GM19452 (cell line): ENCODE measurements around the gene NAV2.

Source experiments
- ATAC-seq: cut with Tn5 transposase; IDR thresholded peaks from one replicate; pipeline ENCODE4 v1.9.1; 2021; ENCODE audit not compliant: unreplicated experiment

Gene NAV2

DNA sequence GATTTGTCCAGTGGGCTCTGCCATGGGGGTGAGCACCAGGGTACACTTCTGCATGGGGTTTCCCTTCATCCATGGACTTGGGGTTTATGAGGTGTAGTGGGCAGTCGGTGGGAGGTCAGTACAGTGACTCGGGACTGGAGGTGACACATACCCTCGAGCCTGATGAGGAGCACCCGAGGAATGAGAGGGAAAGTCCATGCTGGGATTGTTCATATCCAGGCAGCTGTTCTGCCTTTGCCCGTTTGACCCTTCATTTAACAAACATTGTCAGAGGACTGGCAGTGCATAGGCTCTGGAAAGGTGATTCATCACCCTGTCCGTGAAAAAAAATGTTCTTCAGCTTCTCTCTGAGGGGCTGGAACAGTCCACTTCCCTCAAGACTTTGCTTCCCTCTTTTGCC is 2.7 kb downstream of the NAV2 start:
- ATAC-seq: no peak

GRCh38 chr11:19718051-19718450 is 5.4 kb downstream of the NAV2 start:
- ATAC-seq: no peak

- ATAC-seq: no peak
Observed at GRCh38 chr11:19718951-19719350, 6.3 kb downstream of the NAV2 start.

- no peak for ATAC-seq
Observed at GRCh38 chr11:19719960-19720359, 7.3 kb downstream of the NAV2 start.

- no peak for ATAC-seq
Observed at GRCh38 chr11:19721176-19721575, 8.5 kb downstream of the NAV2 start.

- ATAC-seq: no peak
Observed at GRCh38 chr11:19722702-19723101, 10.1 kb downstream of the NAV2 start.

- ATAC-seq: no peak
Observed at GRCh38 chr11:19723572-19724342, 11.1 kb downstream of the NAV2 start.

DNA sequence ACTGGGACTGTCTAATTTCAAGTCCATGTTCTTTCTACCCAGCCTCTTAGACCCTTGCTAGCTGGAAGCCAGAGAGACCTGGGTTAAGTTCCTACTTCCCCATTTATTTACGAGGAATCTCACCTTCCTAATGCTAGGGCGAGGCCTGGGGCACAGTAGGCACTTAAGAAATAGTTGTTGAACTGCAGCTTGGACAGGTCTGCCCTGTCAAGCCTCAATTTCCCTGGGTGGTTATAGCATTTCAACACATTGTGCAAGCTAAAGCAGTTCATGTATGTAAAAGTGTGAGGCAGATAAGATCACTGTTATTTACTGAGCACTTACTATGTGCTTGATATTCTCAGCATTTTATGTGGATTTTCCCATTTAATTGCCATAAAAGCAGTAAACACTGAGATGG is 12.1 kb downstream of the NAV2 start:
- ATAC-seq: no peak

DNA sequence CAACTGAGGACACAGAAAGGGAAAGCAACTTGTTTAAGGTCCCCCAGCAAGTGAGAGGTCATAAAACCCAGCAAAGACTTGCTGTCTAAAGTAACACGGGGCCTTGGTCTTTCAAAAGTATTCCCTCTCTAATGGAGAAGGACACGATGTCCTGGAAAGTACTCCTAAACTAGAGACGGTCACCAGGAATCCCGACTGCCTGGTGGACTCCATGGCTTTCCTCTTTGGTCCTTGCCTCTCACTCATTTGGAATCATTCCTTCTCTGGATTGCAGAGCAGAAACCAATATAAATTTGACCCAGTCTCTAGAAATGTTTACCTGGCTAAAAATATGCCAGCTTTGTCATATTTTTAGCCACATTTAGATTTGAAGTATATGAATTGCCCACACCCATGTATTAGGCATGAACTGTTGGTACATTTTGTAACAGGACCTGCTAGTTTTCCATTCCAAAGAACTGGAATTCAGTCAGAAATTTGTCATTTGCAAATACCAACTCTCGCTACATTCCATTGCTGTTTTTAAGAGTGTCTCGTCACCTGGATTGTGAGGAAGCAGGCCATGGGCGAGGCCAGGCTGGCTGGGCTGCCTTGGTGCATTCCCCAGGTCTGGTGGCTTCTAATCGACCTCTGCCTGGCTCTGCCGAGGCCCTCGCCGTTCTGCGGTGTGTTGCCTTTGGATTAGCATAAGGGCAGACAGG is 12.9 kb downstream of the NAV2 start:
- ATAC-seq: no peak

DNA sequence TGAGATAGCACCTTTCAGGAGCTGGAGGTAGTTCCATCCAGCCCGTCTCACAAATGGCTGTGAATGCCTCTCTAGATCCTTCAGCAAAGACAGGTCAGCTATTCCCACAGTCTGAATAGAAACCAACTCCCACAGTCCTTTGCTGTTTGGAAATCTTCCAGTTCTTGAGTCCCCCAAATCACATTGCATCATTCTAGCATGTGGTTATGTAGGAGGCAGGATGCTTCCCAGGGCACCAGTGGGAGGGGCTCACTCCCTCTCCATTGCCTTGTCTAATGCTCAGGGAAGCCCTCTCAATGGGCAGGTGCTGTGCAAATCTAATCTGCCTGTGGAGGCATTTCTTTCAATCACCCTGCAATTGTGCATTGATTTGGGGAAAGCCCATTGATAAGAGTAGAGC is 14.6 kb downstream of the NAV2 start:
- no peak for ATAC-seq

- no peak for ATAC-seq
Observed at GRCh38 chr11:19728436-19728835, 15.8 kb downstream of the NAV2 start.

- no peak for ATAC-seq
Observed at GRCh38 chr11:19729141-19729540, 16.5 kb downstream of the NAV2 start.

DNA sequence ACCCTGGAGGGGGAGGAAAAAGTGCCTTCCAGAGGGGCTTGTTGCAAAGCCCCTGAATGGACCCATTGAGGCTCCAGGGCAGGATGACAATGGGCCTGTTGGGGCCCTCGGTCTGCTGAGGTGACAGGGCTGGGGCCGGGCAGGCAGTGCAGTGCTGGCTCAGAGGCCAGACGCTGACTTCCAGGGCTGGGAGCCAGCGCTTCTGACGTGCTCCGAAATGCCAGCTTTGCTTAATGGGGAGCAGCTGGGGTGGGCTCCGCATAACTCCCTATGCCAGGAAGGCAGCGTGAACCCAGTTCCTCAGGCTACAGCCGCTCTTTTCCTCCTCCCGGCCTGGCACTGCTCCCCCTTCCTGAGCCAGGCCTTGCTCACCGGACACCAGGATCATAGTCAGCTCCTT is 17.7 kb downstream of the NAV2 start:
- no peak for ATAC-seq

DNA sequence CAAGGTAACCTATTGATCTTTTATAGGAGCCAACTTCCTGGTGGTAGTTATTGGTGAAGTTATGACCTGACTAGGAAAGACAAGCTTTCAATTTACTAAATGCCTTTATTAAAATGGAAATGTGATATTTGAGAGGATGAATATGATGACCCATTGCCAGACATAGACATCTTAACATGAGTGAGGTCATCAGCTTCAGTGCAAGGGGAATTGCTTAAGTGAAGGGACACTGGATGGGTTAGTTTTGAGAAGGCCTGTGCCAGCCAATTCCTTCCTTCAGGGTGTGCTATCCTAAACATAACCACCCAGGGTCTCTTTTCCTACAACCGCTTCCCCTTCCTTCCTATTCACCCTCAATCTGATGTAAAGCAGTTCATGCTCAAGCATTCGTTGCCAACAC is 21.5 kb downstream of the NAV2 start:
- no peak for ATAC-seq

GRCh38 chr11:19735157-19735908 is 22.7 kb downstream of the NAV2 start:
- ATAC-seq: no peak

GRCh38 chr11:19735909-19736498 is 23.4 kb downstream of the NAV2 start:
- ATAC-seq: no peak

DNA sequence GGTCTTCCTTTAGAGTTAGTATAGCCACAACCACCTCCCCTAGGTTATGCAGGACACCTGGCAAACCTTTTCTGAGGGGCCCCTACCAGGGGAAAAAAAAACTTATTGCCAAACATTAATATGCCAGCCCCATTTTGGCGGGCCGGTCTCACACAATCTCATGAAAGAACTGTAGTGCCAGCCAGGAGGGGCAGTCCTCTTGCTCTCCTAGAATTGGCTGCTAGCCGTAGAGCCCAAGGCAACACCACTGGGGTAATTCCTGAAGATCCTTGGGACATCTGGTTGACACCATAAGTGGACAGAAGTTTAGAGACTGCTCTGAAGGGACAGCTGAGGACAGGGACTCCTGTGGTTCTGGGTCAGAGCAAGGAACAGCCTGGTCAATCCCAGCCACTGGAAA is 24.2 kb downstream of the NAV2 start:
- ATAC-seq: no peak

DNA sequence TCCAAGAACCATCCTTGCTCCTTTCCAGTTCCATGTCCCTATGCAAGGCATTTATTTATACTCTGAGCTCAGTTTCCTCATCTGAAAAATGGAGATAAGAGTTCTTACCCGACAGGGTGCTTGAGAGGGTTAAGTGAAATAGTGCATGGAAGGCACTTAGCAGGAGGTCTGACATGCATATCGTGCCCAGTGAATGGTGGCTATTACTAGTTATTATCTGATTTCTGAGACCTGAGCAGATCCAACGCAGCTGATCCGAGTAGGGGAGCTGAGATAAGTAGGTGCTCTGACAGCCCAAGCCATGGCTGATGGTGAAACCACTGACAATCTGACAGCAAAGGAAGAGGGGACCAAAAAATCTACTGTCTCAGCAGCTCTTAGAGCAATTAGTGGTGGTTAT is 24.9 kb downstream of the NAV2 start:
- ATAC-seq: no peak

DNA sequence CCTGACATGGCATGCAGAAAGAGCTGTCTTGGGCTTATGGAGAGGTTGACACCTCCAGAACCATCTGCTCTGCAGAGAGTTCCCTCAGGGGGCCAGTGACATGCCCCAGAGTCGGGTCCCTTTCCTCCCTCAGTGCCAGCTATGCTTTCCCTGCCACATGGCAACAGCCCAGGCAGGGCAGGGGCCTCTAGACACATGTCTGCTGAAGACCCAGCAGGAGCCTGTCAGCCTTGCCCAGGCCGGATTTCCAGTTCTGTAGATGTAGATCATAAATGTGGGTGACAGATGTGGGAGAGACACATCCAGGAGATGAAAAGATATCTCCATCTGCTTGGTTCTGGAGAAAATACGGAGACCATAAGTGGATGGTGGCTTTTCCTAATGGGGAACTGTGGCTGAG is 25.5 kb downstream of the NAV2 start:
- ATAC-seq: no peak

GRCh38 chr11:19739872-19740271 is 27.2 kb downstream of the NAV2 start:
- ATAC-seq: no peak

- no peak for ATAC-seq
Observed at GRCh38 chr11:19740586-19740985, 27.9 kb downstream of the NAV2 start.
